HepG2 (cell line): Measurements from ENCODE around the gene ANKRD35. TPM values are rescaled to one million over a fixed set of nuclear protein-coding genes. Genes with fewer than 3 reads are reported as not detected.
A peak's percentile ranks its signal among the peaks of the same experiment; 100 is the strongest.

Experiments used
- CHCHD3 ChIP-seq: sonication (generic); formaldehyde crosslinking; IDR thresholded peaks from 2 replicates; pipeline ENCODE4 v1.8.0; 2022; ENCODE audit warnings: mild to moderate bottlenecking, missing genetic modification reagents, moderate library complexity
- CTCF ChIP-seq: sonication (generic); formaldehyde crosslinking; IDR thresholded peaks from 2 replicates; pipeline ENCODE4 v1.5.0; 2020; ENCODE audit warnings: mild to moderate bottlenecking, missing genetic modification reagents, moderate library complexity
- GMEB1 ChIP-seq: sonication (generic); formaldehyde crosslinking; IDR thresholded peaks from 2 replicates; pipeline ENCODE4 v1.5.1; 2020; ENCODE audit warnings: missing genetic modification reagents, mild to moderate bottlenecking, borderline replicate concordance
- GTF3A ChIP-seq: sonication (generic); formaldehyde crosslinking; conservative IDR thresholded peaks from 2 replicates; pipeline ENCODE4 v1.4.0; 2020; ENCODE audit warnings: mild to moderate bottlenecking, missing genetic modification reagents
- HNF1A ChIP-seq, 2 experiments: sonication (generic) in 1 of 2; formaldehyde crosslinking in 1 of 2; IDR thresholded peaks; 2 replicates each; pipeline versions ENCODE4 v1.4.0 to v1.6.1; 2016 to 2020; ENCODE audit warnings: borderline replicate concordance in 1 of 2, low read depth in 1 of 2, mild to moderate bottlenecking in 1 of 2, missing genetic modification reagents in 1 of 2
- HOXA5 ChIP-seq: sonication (generic); formaldehyde crosslinking; IDR thresholded peaks from 2 replicates; pipeline ENCODE4 v1.4.0; 2020; ENCODE audit warnings: missing genetic modification reagents
- JUND ChIP-seq: sonication (generic); formaldehyde crosslinking; IDR thresholded peaks from 2 replicates; pipeline ENCODE4 v1.8.0; 2022; ENCODE audit warnings: mild to moderate bottlenecking, missing genetic modification reagents
- NBN ChIP-seq: fragments of 450-650 bp; conservative IDR thresholded peaks from 2 replicates; pipeline ENCODE4 v1.6.1; 2017
- PBX2 ChIP-seq: IDR thresholded peaks from 2 replicates; pipeline ENCODE4 v1.6.1; 2016; ENCODE audit warnings: control low read depth
- TAF1 ChIP-seq: sonication (generic); formaldehyde crosslinking; IDR thresholded peaks from 2 replicates; pipeline ENCODE4 v1.4.0; 2020; ENCODE audit warnings: missing genetic modification reagents
- ZIK1 ChIP-seq: sonication (generic); formaldehyde crosslinking; IDR thresholded peaks from 2 replicates; pipeline ENCODE4 v1.5.0; 2020; ENCODE audit warnings: mild to moderate bottlenecking, low read depth, missing genetic modification reagents, borderline replicate concordance
- ZMYM3 ChIP-seq: sonication (generic); formaldehyde crosslinking; IDR thresholded peaks from 2 replicates; pipeline ENCODE4 v1.5.1; 2020; ENCODE audit warnings: mild to moderate bottlenecking, missing genetic modification reagents
- ZNF264 ChIP-seq: sonication (generic); formaldehyde crosslinking; IDR thresholded peaks from 2 replicates; pipeline ENCODE4 v1.4.0; 2020; ENCODE audit warnings: missing genetic modification reagents
- ZNF367 ChIP-seq: sonication (generic); formaldehyde crosslinking; IDR thresholded peaks from 2 replicates; pipeline ENCODE4 v1.4.0; 2020; ENCODE audit warnings: missing genetic modification reagents, borderline replicate concordance
- ZNF460 ChIP-seq: sonication (generic); formaldehyde crosslinking; IDR thresholded peaks from 2 replicates; pipeline ENCODE4 v1.5.1; 2020; ENCODE audit warnings: missing genetic modification reagents, mild to moderate bottlenecking, borderline replicate concordance
- ZNF747 ChIP-seq: sonication (generic); formaldehyde crosslinking; IDR thresholded peaks from 2 replicates; pipeline ENCODE4 v1.8.1; 2023; ENCODE audit warnings: missing genetic modification reagents, mild to moderate bottlenecking, borderline replicate concordance
- polyA plus RNA-seq, 8 experiments: library from polyadenylated mRNA; depleted of rRNA in 3 of 8; stranded (reverse) in 7 of 8; unstranded in 1 of 8; fragments of >200 nt; fragmentation: Illumina TruSeq in 4 of 8; extraction: Trizol in 4 of 8; gene quantifications; 2 replicates each; pipeline versions ENCODE4 v1.2.1 to v1.2.3, GENCODE V29; 2011 to 2016; ENCODE audit warnings: low read depth in 4 of 8, missing spikeins in 1 of 8, mixed read lengths in 1 of 8; ENCODE audit not compliant: insufficient read depth in 1 of 8
- total RNA-seq, 5 experiments: library from RNA; depleted of rRNA; stranded (reverse); fragments of >200 nt; fragmentation: Illumina TruSeq; extraction: Trizol; gene quantifications; 2 replicates each; pipeline ENCODE4 v1.2.3, GENCODE V29; 2016; ENCODE audit warnings: low read depth in 1 of 5
- TF ChIP-seq, protein P1 (sequence below): sonication (generic); formaldehyde crosslinking; IDR thresholded peaks from 2 replicates; pipeline ENCODE4 v1.4.0; 2020; ENCODE audit warnings: mild to moderate bottlenecking, low read depth, missing genetic modification reagents

Gene ANKRD35
- total and polyA plus RNA-seq, 2 of the 13 experiments (the other 11 are each of a cell fraction or from before 2014, with no cell fraction given): 0.02 TPM; not detected in 1

DNA sequence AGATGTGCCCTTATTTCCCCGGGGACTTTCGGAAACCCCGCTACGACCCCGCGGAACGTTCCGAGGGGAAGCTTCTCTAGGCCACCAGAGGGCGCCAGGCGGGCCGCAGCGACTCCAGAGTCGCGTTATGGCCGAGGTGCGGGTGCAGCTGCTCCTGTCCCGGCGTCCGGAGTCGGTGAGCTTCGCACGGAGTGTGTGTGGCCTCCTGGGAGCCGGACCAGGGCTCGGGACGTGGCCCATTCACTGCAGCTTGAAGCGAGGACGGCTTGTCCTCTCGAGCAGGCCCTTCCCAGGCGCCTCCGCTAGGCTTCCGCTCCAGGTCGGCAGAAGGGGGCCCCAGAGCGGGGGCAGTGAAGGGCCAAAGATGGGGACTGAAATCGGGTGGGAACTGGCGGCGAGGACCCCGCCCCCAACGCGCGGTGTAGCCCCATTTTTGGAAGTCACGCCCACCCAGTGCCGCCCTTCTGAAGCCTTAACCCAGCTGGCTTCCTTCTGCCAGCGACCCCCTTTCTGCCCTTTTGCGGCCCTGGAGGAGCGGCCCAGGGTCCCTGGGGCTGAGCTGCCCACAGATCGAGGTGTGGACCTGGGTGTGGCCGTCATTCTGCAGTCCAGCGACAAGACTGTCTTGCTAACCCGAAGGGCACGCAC lies 40.0 kb downstream of the ANKRD35 start, which contains the start of gene NUDT17 (continued):
- no peak for TF ChIP-seq ZIK1
- TF ChIP-seq HNF1A (IDR thresholded peaks at IDR 0.05; ENCODE audit: low read depth): no peak
- TF ChIP-seq HNF1A (CRISPR knock-in tag; IDR thresholded peaks at IDR 0.05; ENCODE audit: borderline replicate concordance): peak; percentile 51; the same call in 1 of the 2 replicates
- TF ChIP-seq TAF1 (CRISPR knock-in tag): peak; percentile 54
- TF ChIP-seq GTF3A (CRISPR knock-in tag): no peak
- no peak; the same call in 1 of the 2 replicates for TF ChIP-seq ZNF747 (CRISPR knock-in tag)
- TF ChIP-seq, protein P1, sequence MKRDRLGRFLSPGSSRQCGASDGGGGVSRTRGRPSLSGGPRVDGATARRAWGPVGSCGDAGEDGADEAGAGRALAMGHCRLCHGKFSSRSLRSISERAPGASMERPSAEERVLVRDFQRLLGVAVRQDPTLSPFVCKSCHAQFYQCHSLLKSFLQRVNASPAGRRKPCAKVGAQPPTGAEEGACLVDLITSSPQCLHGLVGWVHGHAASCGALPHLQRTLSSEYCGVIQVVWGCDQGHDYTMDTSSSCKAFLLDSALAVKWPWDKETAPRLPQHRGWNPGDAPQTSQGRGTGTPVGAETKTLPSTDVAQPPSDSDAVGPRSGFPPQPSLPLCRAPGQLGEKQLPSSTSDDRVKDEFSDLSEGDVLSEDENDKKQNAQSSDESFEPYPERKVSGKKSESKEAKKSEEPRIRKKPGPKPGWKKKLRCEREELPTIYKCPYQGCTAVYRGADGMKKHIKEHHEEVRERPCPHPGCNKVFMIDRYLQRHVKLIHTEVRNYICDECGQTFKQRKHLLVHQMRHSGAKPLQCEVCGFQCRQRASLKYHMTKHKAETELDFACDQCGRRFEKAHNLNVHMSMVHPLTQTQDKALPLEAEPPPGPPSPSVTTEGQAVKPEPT (CRISPR knock-in tag): no peak
- no peak for TF ChIP-seq ZNF367 (CRISPR knock-in tag)
- TF ChIP-seq ZNF264 (CRISPR knock-in tag): no peak
- TF ChIP-seq JUND: no peak
- no peak for TF ChIP-seq ZNF460
- peak; percentile 94 for TF ChIP-seq CTCF (CRISPR knock-in tag)
- no peak for TF ChIP-seq NBN
- TF ChIP-seq HOXA5 (CRISPR knock-in tag): no peak
- TF ChIP-seq CHCHD3 (CRISPR knock-in tag): no peak
- peak; percentile 25; the same call in 1 of the 2 replicates for TF ChIP-seq GMEB1 (CRISPR knock-in tag)
- TF ChIP-seq PBX2 (CRISPR knock-in tag): no peak
- no peak; the same call in 1 of the 2 replicates for TF ChIP-seq ZMYM3
